Loucy (cell line): Measurements from ENCODE around the gene SCN3A.

Source experiments
- CTCF ChIP-seq: fragments of 200-600 bp; sonication (generic); conservative IDR thresholded peaks from 2 replicates; pipeline ENCODE4 v1.5.1; 2014; ENCODE audit warnings: mild to moderate bottlenecking, antibody characterized with exemption, low read length
- EZH2phosphoT487 ChIP-seq: fragments of 200-600 bp; IDR thresholded peaks from 2 replicates; pipeline ENCODE4 v1.6.1; 2018; ENCODE audit warnings: antibody characterized with exemption, mild to moderate bottlenecking, moderate library complexity, borderline replicate concordance

- no peak for TF ChIP-seq CTCF
- TF ChIP-seq EZH2phosphoT487: no peak
Measured at GRCh38 chr2:165239856-165240515, 36.1 kb upstream of the SCN3A start.
